ENCODE results near the gene CEMIP2. TPM values are rescaled to one million over a fixed set of nuclear protein-coding genes. Genes with fewer than 3 reads are reported as not detected.
A peak's percentile ranks its signal among the peaks of the same experiment; 100 is the strongest.

CEMIP2 gene
- total and polyA plus RNA-seq, 2 donors (not counting 3 experiments of a cell fraction or from before 2014, with no cell fraction given), result 41.6 to 44.3 TPM

DNA sequence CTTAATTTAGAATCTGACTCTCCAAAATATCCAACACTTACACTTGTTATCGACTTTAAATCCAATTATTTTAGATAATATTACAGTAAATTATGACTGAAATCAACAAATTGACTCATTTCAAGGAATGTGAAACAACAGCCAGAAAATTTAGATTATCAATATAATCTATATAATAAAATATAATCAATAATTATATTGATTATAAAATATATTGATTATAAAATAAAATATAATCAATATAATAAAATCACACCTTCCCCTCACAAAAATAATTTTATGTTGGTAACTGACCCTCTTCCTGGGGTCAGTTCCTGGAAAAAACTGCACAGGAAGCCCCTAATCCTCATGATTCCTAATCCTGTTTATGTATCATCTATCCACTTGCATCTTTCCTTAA, 91.1 kb downstream of the CEMIP2 start:
- TF ChIP-seq POLR2AphosphoS5 (IDR thresholded peaks at IDR 0.05; ENCODE audit: insufficient read depth, low read depth, low read length), result no peak
- no peak for TF ChIP-seq FOS (IDR thresholded peaks at IDR 0.05; ENCODE audit: borderline replicate concordance, insufficient read depth, low read length)
- no peak for TF ChIP-seq MYC (IDR thresholded peaks at IDR 0.05; ENCODE audit: low read depth, low read length)
- TF ChIP-seq POLR2A (IDR thresholded peaks at IDR 0.05; ENCODE audit: low read depth, low read length), result no peak
- no peak for TF ChIP-seq EZH2 (IDR thresholded peaks at IDR 0.05; ENCODE audit: borderline replicate concordance, low read depth, low read length, severe bottlenecking)
- TF ChIP-seq JUN (IDR thresholded peaks at IDR 0.05; ENCODE audit: borderline replicate concordance, insufficient read depth, insufficient read length, low read depth), result no peak
- TF ChIP-seq GATA2 (IDR thresholded peaks at IDR 0.05; ENCODE audit: insufficient read depth, insufficient read length, low read depth, low read length), result no peak
- TF ChIP-seq, protein P1, sequence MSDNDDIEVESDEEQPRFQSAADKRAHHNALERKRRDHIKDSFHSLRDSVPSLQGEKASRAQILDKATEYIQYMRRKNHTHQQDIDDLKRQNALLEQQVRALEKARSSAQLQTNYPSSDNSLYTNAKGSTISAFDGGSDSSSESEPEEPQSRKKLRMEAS (IDR thresholded peaks at IDR 0.05; ENCODE audit: insufficient read depth, insufficient read length), result no peak
- TF ChIP-seq, protein P2, sequence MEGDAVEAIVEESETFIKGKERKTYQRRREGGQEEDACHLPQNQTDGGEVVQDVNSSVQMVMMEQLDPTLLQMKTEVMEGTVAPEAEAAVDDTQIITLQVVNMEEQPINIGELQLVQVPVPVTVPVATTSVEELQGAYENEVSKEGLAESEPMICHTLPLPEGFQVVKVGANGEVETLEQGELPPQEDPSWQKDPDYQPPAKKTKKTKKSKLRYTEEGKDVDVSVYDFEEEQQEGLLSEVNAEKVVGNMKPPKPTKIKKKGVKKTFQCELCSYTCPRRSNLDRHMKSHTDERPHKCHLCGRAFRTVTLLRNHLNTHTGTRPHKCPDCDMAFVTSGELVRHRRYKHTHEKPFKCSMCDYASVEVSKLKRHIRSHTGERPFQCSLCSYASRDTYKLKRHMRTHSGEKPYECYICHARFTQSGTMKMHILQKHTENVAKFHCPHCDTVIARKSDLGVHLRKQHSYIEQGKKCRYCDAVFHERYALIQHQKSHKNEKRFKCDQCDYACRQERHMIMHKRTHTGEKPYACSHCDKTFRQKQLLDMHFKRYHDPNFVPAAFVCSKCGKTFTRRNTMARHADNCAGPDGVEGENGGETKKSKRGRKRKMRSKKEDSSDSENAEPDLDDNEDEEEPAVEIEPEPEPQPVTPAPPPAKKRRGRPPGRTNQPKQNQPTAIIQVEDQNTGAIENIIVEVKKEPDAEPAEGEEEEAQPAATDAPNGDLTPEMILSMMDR (IDR thresholded peaks at IDR 0.05; ENCODE audit: extremely low read depth in 1 of 2, insufficient read depth in 1 of 2, low read depth in 1 of 2, low read length in 2 of 2), result no peak
- intact Hi-C loops (cut with micrococcal nuclease) (no loop called here), dilution Hi-C loops (cut with MboI; ENCODE audit: extremely low pct_ligation_motif_present, low sequenced_read_pairs) (no loop called here)
- Histone ChIP-seq H3K79me2 (ENCODE audit: control insufficient read depth, insufficient read depth, low read length) (no peaks in the 10 kb centered on the region), H3K4me2 (ENCODE audit: insufficient read depth, low read length) (peak overlapping the region; percentile 12), H3K9me3 (replicated peaks; ENCODE audit: control insufficient read depth, insufficient read depth, low read length) (no peaks in the 10 kb centered on the region), H3K27ac (ENCODE audit: insufficient read depth, low read depth, low read length) (no peak overlapping the region), H3K36me3 (ENCODE audit: control insufficient read depth in 2 of 2, extremely low read depth in 1 of 2, insufficient read depth in 2 of 2, low read length in 2 of 2) (no peaks in the 10 kb centered on the region), H2AFZ (ENCODE audit: low read depth, low read length) (no peak overlapping the region), H3K9me1 (replicated peaks; ENCODE audit: control insufficient read depth, extremely low read depth, insufficient read depth, low read length) (no peaks in the 10 kb centered on the region), H3K9ac (replicated peaks; ENCODE audit: extremely low read depth, insufficient read depth, low read length) (no peak overlapping the region), H3K4me3 (replicated peaks in 1 of 3; ENCODE audit: insufficient read depth in 1 of 3, low read depth in 1 of 3, low read length in 3 of 3) (no peak overlapping the region), H3K4me1 (ENCODE audit: control insufficient read depth, extremely low read depth, insufficient read depth, low read length) (peaks cover 11% of the 10 kb centered on the region), H3K27me3 (ENCODE audit: control insufficient read depth in 2 of 2, insufficient read depth in 2 of 2, low read length in 2 of 2) (no peaks in the 10 kb centered on the region), H4K20me1 (replicated peaks; ENCODE audit: control insufficient read depth, extremely low read depth, insufficient read depth, low read length) (no peaks in the 10 kb centered on the region)
- ChIA-PET POLR2A (interaction anchor here (0.9 kb wide), 1 partner anchor 30 kb away, joined by 3 read pairs; no protein-coding TSS in a partner anchor), CTCF (interaction anchor here (1.1 to 2.2 kb wide), 3 partner anchors 18 to 39 kb away, joined by 3 to 8 read pairs (median 3); no protein-coding TSS in a partner anchor)
- DNase-seq (ENCODE audit: low read depth, low spot score) (no peak), FAIRE-seq (no peak)
- no TSS peak for BruUV-seq (replicated peaks)
